Suprapubic skin (tissue), 4 donors: ENCODE results near the gene LRRC4C.

ENCODE experiments used
- CTCF ChIP-seq, 2 donors: fragments of 200-600 bp in 1 of 2; fragments of 450-650 bp in 1 of 2; sonication (generic) in 1 of 2; IDR thresholded peaks; one replicate each; pipeline ENCODE4 v1.5.1; 2016 to 2019; ENCODE audit warnings: antibody characterized with exemption in 2 of 2, mild to moderate bottlenecking in 1 of 2, moderate library complexity in 1 of 2
- EP300 ChIP-seq: sonication (generic); formaldehyde crosslinking; IDR thresholded peaks from one replicate; pipeline ENCODE4 v1.6.1; 2017; ENCODE audit warnings: antibody characterized with exemption
- POLR2AphosphoS5 ChIP-seq, 3 donors: sonication (generic); formaldehyde crosslinking; IDR thresholded peaks; one replicate each; pipeline ENCODE4 v1.6.1; 2017; ENCODE audit warnings: antibody characterized with exemption in 3 of 3

- TF ChIP-seq CTCF (IDR thresholded peaks at IDR 0.05) (no peak), POLR2AphosphoS5 (IDR thresholded peaks at IDR 0.05) (no peak), EP300 (no peak)
Observed at GRCh38 chr11:40285558-40285957, 1173.9 kb downstream of the LRRC4C start.
